CD4-positive, alpha-beta T cell (primary cell): Measurements from ENCODE around the gene ASS1. TPM values are rescaled to one million over a fixed set of nuclear protein-coding genes. Genes with fewer than 3 reads are reported as not detected.

Experiments
- ATAC-seq: fragments of 200-7000 bp; cut with Tn5 transposase; one replicate; pipeline ENCODE4 v1.10.0; 2022; ENCODE audit warnings: mild to moderate bottlenecking; ENCODE audit not compliant: poor library complexity
- CTCF ChIA-PET: fragments of 350-600 bp; sonication (Branson Sonifier 250); formaldehyde crosslinking; loops from one replicate; lab custom pipeline; 2021; ENCODE audit warnings: antibody characterized with exemption, inconsistent platforms; lab: Charles Lee
- POLR2A ChIA-PET: fragments of 350-600 bp; sonication (Branson Sonifier 250); formaldehyde crosslinking; loops from one replicate; lab custom pipeline; 2021; ENCODE audit warnings: antibody characterized with exemption, inconsistent platforms; lab: Charles Lee
- DNase-seq, 14 experiments: peaks; one replicate each; pipeline ENCODE4 v3.0.0-alpha.2; 2013 to 2020; ENCODE audit warnings: mixed read lengths in 2 of 14
- H3K27ac ChIP-seq, 2 donors: one replicate each; pipeline versions ENCODE4 v1.5.1 to v1.7.0; 2013; ENCODE audit warnings: low read length in 2 of 2, low read depth in 1 of 2, mild to moderate bottlenecking in 1 of 2
- H3K27me3 ChIP-seq, 2 experiments: 1 replicate in 1 of 2; 2 replicates in 1 of 2; pipeline versions ENCODE4 v1.6.1 to v1.7.0; 2013; ENCODE audit warnings: low read length in 2 of 2, control low read depth in 1 of 2, mild to moderate bottlenecking in 1 of 2, moderate library complexity in 1 of 2; ENCODE audit not compliant: insufficient read depth in 2 of 2, control insufficient read depth in 1 of 2
- H3K36me3 ChIP-seq: one replicate; pipeline ENCODE4 v1.6.1; 2013; ENCODE audit warnings: low read length, control low read depth; ENCODE audit not compliant: insufficient read depth
- H3K4me1 ChIP-seq: one replicate; pipeline ENCODE4 v1.6.1; 2013; ENCODE audit warnings: low read length, control low read depth; ENCODE audit not compliant: insufficient read depth
- H3K4me3 ChIP-seq: one replicate; pipeline ENCODE4 v1.5.1; 2013; ENCODE audit warnings: mild to moderate bottlenecking, low read length, moderate library complexity
- H3K9me3 ChIP-seq, 2 experiments: 1 replicate in 1 of 2; 2 replicates in 1 of 2; pipeline versions ENCODE4 v1.6.1 to v1.7.0; 2013; ENCODE audit warnings: low read length in 2 of 2, mild to moderate bottlenecking in 2 of 2, control low read depth in 1 of 2, moderate library complexity in 1 of 2; ENCODE audit not compliant: control insufficient read depth in 1 of 2, insufficient read depth in 1 of 2
- H3K27ac Mint-ChIP-seq: one replicate; pipeline ENCODE4 v1.8.0; 2020; ENCODE audit warnings: mixed read lengths
- H3K27me3 Mint-ChIP-seq: one replicate; pipeline ENCODE4 v1.8.0; 2021; ENCODE audit warnings: mixed read lengths
- H3K36me3 Mint-ChIP-seq: one replicate; pipeline ENCODE4 v1.8.0; 2021; ENCODE audit warnings: low read depth, mixed read lengths
- H3K4me1 Mint-ChIP-seq: one replicate; pipeline ENCODE4 v1.8.0; 2021; ENCODE audit warnings: low read depth, mixed read lengths
- H3K4me3 Mint-ChIP-seq: one replicate; pipeline ENCODE4 v1.8.0; 2020; ENCODE audit warnings: mild to moderate bottlenecking, mixed read lengths
- H3K9me3 Mint-ChIP-seq: one replicate; pipeline ENCODE4 v1.8.0; 2020; ENCODE audit warnings: mixed read lengths
- intact Hi-C, 2 experiments: fragments of 100-400 bp; cut with DNase I in 1 of 2; cut with micrococcal nuclease in 1 of 2; formaldehyde crosslinking; loops; one replicate each; pipeline versions ENCODE4 v1.15.1 to v1.9.0; 2023 to 2025; cut with DNase I, micrococcal nuclease
- total RNA-seq, 174 experiments: library from RNA in 2 of 174; stranded (reverse) in 2 of 174; gene quantifications; one replicate each; pipeline ENCODE4 v1.2.3 and lab custom pipeline; 2021 to 2026
- TF ChIP-seq, protein P1 (sequence below): fragments of 200-600 bp; IDR thresholded peaks from one replicate; pipeline ENCODE4 v1.8.0; 2022; ENCODE audit warnings: antibody characterized with exemption, mild to moderate bottlenecking

The ASS1 gene
- total RNA-seq, 2 experiments from 2014 or later: not detected

DNA sequence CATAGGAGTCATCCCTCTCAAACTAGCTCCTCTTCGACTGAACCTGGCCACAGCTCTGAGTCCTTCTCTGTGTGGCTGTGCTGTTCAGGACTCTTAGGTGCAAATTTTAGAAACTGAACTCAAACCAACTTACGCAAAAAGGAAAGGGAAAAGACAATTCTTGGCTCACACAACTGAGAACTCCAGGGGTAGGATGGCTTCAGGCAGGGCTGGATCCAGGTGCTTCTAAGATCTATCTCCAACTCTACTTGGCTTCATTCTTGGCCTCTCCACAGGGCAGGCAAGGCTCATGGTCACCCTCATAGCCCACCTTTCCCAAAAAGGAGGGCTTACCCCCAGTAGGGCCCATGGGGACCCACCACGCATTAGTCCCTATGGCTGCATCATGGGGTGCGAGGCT, 8.1 kb downstream of the ASS1 start:
- POLR2A ChIA-PET: no interaction called here
- H3K4me3 ChIP-seq: no peak overlapping the region
- DNase-seq (no peak), ATAC-seq (no peak)
- no peak overlapping the region for H3K4me3 Mint-ChIP-seq
- no peaks in the 10 kb centered on the region for H3K36me3 ChIP-seq
- no peaks in the 10 kb centered on the region for H3K36me3 Mint-ChIP-seq
- peaks cover 25% of the 10 kb centered on the region for H3K27me3 Mint-ChIP-seq
- TF ChIP-seq, protein P1, sequence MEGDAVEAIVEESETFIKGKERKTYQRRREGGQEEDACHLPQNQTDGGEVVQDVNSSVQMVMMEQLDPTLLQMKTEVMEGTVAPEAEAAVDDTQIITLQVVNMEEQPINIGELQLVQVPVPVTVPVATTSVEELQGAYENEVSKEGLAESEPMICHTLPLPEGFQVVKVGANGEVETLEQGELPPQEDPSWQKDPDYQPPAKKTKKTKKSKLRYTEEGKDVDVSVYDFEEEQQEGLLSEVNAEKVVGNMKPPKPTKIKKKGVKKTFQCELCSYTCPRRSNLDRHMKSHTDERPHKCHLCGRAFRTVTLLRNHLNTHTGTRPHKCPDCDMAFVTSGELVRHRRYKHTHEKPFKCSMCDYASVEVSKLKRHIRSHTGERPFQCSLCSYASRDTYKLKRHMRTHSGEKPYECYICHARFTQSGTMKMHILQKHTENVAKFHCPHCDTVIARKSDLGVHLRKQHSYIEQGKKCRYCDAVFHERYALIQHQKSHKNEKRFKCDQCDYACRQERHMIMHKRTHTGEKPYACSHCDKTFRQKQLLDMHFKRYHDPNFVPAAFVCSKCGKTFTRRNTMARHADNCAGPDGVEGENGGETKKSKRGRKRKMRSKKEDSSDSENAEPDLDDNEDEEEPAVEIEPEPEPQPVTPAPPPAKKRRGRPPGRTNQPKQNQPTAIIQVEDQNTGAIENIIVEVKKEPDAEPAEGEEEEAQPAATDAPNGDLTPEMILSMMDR: no peak
- no peak overlapping the region for H3K27ac Mint-ChIP-seq
- no peaks in the 10 kb centered on the region for H3K4me1 Mint-ChIP-seq
- peaks cover 7 to 12% of the 10 kb centered on the region in 2 experiments for H3K27me3 ChIP-seq
- H3K9me3 Mint-ChIP-seq: no peaks in the 10 kb centered on the region
- intact Hi-C loops: no loop called here
- peaks cover 7% of the 10 kb centered on the region for H3K4me1 ChIP-seq
- H3K27ac ChIP-seq: no peak overlapping the region
- H3K9me3 ChIP-seq: no peaks in the 10 kb centered on the region
- CTCF ChIA-PET: no interaction called here

DNA sequence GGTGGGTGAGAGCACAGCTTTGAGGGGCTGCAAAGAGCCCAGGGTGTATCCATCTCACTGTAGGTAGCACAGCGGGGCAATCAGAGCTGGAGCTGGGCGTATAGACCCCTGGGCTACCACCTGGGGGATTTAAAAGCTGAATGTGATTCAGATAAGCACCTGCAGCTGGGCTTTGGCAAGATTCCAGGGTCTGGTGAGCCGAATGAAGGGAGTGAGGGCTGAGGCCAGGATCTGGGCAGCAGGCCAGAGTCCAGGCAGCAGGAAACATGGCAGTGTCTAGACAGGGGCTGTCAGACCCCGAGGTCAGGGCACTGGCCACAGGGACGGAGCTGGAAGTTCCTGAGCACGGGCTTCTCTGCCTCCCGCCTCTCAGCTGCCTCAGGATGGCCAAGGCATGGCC, 8.7 kb downstream of the ASS1 start:
- H3K4me3 ChIP-seq: no peak overlapping the region
- TF ChIP-seq, protein P1: no peak
- Mint-ChIP-seq H3K27ac (no peak overlapping the region), H3K27me3 (peaks cover 25% of the 10 kb centered on the region), H3K4me3 (no peak overlapping the region), H3K4me1 (no peaks in the 10 kb centered on the region), H3K9me3 (no peaks in the 10 kb centered on the region), H3K36me3 (no peaks in the 10 kb centered on the region)
- CTCF ChIA-PET: no interaction called here
- peaks cover 0 to 4% of the 10 kb centered on the region in 2 experiments for H3K9me3 ChIP-seq
- peaks cover 7% of the 10 kb centered on the region for H3K4me1 ChIP-seq
- H3K27me3 ChIP-seq: peaks cover 7 to 12% of the 10 kb centered on the region in 2 experiments
- POLR2A ChIA-PET: no interaction called here
- DNase-seq (no peak), ATAC-seq (no peak)
- H3K27ac ChIP-seq: no peak overlapping the region
- intact Hi-C loops: no loop called here
- no peaks in the 10 kb centered on the region for H3K36me3 ChIP-seq

- Histone ChIP-seq H3K4me1 (peaks cover 7% of the 10 kb centered on the region), H3K36me3 (no peaks in the 10 kb centered on the region), H3K9me3 (peaks cover 0 to 6% of the 10 kb centered on the region in 2 experiments), H3K27ac (no peak overlapping the region), H3K27me3 (peaks cover 9 to 12% of the 10 kb centered on the region in 2 experiments), H3K4me3 (no peak overlapping the region)
- no peaks in the 10 kb centered on the region for H3K4me1 Mint-ChIP-seq
- no peak for ATAC-seq
- H3K36me3 Mint-ChIP-seq: no peaks in the 10 kb centered on the region
- peaks cover 25% of the 10 kb centered on the region for H3K27me3 Mint-ChIP-seq
- intact Hi-C loops: no loop called here
- CTCF ChIA-PET: no interaction called here
- no peak overlapping the region for H3K27ac Mint-ChIP-seq
- H3K4me3 Mint-ChIP-seq: no peak overlapping the region
- DNase-seq: no peak
- TF ChIP-seq, protein P1: no peak
- no peaks in the 10 kb centered on the region for H3K9me3 Mint-ChIP-seq
- POLR2A ChIA-PET: no interaction called here
These were observed 9.5 kb downstream of the ASS1 start for GRCh38 chr9:130454096-130454811.
